Measurements from ENCODE around the gene STIMATE. TPM values are rescaled to one million over a fixed set of nuclear protein-coding genes. Genes with fewer than 3 reads are reported as not detected.
A peak's percentile ranks its signal among the peaks of the same experiment; 100 is the strongest.

The STIMATE gene
- total and polyA plus RNA-seq, 7 donors = 2.5 to 19.5 (median 11.5) TPM

DNA sequence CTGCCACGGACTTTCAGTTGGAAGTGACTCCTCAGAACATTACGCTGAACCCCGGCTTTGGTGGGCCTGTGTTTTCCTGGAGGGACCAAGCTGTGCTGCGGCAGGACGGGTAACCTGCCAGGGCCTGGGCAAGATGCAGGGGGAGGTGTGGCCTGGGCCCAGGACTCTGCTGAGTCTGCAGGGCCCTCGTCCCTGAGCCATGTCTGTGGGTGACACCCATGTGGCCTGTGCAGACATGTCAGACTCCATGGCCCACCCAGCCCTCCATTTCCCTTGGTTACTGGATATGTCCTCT lies 107.7 kb downstream of the STIMATE start:
- Histone ChIP-seq H3K27me3 (no peaks in the 10 kb centered on the region), H3K36me3 (no peaks in the 10 kb centered on the region), H3K4me1 (no peaks in the 10 kb centered on the region), H3K9me3 (no peaks in the 10 kb centered on the region), H3K27ac (no peak overlapping the region), H3K4me3 (no peak overlapping the region)
- whole genome bisulfite sequencing, 2 donors = 91 to 92% methylated on average over 6 of the region's 6 CpGs
- TF ChIP-seq POLR2AphosphoS5 (IDR thresholded peaks at IDR 0.05) (no peak), EP300 (IDR thresholded peaks at IDR 0.05) (no peak)
- no peak for DNase-seq
- intact Hi-C loops (cut with DNase I) = no loop called here

DNA sequence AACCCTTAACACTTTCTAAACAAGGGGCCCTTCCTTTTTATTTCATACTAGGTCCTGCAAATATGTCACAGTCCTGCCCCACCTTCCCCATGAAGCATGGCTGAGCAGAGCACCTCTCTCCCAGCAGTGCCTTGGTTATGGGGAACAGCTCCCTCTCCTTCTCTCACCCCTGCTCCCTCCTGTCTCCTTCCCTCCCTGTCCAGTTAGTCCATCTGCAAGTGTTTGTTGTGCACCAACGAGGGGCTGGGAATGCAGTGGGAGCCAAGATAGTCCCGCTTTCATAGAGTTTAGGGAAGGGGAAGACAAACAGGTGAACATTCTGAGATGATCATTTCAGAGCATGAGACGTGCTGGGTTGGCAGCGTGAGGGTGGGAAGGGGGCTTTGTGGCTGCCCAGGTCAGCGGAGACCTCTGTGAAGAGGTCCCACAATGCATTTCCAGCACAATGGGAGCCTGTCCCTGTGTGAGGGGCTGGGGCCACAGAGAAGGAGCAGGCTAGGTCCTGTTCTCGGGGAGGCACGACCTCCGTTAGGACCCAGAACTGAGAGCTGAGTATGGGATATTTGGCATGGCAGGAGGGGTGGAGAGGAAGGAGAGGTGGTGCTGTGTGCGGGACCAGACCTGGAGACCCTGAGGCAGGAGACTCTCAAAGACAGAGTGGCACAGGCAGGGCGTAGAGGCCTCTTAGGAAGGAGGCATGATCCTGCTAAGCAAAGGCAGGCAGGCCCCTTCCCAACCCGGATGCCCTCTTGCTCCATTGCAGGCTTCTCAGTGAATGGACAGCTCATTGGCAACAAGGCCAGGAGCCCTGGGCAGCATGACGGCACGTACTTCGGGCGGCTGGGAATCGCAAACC lies 108.2 kb downstream of the STIMATE start:
- Histone ChIP-seq H3K36me3 (no peaks in the 10 kb centered on the region), H3K9me3 (no peaks in the 10 kb centered on the region), H3K27ac (no peak overlapping the region), H3K27me3 (no peaks in the 10 kb centered on the region), H3K4me3 (no peak overlapping the region), H3K4me1 (no peaks in the 10 kb centered on the region)
- WGBS, 2 donors = 84 to 89% methylated on average over 16 of the region's 16 CpGs
- intact Hi-C loops (cut with DNase I) = no loop called here
- TF ChIP-seq, protein P1, sequence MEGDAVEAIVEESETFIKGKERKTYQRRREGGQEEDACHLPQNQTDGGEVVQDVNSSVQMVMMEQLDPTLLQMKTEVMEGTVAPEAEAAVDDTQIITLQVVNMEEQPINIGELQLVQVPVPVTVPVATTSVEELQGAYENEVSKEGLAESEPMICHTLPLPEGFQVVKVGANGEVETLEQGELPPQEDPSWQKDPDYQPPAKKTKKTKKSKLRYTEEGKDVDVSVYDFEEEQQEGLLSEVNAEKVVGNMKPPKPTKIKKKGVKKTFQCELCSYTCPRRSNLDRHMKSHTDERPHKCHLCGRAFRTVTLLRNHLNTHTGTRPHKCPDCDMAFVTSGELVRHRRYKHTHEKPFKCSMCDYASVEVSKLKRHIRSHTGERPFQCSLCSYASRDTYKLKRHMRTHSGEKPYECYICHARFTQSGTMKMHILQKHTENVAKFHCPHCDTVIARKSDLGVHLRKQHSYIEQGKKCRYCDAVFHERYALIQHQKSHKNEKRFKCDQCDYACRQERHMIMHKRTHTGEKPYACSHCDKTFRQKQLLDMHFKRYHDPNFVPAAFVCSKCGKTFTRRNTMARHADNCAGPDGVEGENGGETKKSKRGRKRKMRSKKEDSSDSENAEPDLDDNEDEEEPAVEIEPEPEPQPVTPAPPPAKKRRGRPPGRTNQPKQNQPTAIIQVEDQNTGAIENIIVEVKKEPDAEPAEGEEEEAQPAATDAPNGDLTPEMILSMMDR (IDR thresholded peaks at IDR 0.05) = no peak
- TF ChIP-seq EP300 (IDR thresholded peaks at IDR 0.05) = no peak
- TF ChIP-seq POLR2A (IDR thresholded peaks at IDR 0.05) = no peak
- no peak for DNase-seq

DNA sequence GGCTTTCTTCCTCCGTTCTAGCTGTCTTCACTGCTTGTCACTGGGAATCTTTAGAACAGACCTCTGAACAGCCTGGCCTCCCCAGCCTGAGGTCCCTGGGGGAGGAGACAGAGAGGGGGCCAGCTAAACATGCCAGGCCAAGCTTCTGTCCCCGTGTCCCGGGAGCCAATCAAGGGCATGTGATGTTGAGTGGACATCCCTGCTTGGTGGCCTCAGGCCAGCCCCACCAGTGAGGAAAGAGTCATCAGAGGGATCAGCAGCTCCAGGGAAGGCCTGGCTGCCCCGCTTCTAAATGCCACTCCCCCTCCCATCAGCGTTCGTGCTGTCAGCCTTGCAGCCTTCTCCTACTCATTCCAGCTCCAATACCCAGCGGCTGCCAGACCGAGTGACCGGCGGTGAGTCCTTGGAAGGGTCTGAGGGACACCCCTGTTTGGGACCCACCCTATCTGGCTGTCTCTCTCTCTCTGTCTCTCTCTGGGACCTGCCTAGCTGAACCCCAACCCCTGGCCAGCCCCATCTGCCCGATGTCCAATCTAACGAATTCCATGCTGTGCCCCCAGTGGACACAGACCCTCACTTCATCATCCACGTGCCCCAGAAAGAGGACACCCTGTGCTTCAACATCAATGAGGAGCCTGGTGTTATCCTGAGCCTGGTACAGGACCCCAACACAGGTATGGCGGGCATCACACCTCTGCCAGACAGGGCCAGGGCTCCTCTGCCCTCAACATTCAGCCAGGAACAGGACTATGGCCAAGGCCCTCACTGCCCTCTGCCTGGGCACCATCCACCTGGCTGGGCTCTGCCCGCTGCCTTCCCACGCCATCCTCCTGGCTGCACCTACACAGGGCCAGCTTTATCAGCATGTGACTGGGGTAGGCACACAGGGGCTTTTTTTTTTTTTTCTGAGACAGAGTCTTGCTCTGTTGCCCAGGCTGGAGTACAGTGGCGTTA lies 109.4 kb downstream of the STIMATE start:
- intact Hi-C loops (cut with DNase I) = no loop called here
- Histone ChIP-seq H3K36me3 (no peaks in the 10 kb centered on the region), H3K4me3 (no peak overlapping the region), H3K4me1 (no peaks in the 10 kb centered on the region), H3K27ac (no peak overlapping the region), H3K9me3 (no peaks in the 10 kb centered on the region), H3K27me3 (no peaks in the 10 kb centered on the region)
- DNase-seq = peak; percentile 62
- WGBS, 2 donors = 77 to 81% methylated on average over 17 of the region's 17 CpGs
- TF ChIP-seq EP300 (IDR thresholded peaks at IDR 0.05) (no peak), POLR2AphosphoS5 (IDR thresholded peaks at IDR 0.05) (no peak)

DNA sequence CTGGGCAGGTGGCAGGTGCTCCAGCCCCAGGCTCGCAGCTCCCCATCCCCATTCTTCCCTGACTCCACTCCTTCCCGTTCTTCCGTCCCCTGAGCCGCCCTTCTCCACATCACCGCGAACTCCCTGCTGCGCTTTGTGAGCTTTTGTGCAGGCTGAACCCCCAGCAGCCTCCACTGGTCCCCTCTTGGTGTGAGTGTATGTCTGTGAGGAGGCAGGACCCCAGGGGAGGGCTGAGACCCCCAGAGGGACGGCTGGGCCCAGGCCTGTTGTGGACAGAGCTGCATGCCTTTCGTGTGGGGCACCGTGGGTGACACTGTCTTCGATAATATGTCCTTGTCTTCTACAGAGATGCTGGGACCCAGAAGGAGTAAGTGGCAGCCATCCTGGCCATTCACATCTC lies 110.1 kb downstream of the STIMATE start:
- no peak overlapping the region for H3K4me3 ChIP-seq
- 83 to 87% methylated on average over 11 of the region's 11 CpGs for WGBS, 2 donors
- no peaks in the 10 kb centered on the region for H3K9me3 ChIP-seq
- H3K4me1 ChIP-seq = no peaks in the 10 kb centered on the region
- intact Hi-C loops (cut with DNase I) = no loop called here
- DNase-seq = peak; percentile 56
- TF ChIP-seq EP300 (IDR thresholded peaks at IDR 0.05) = no peak
- no peak for TF ChIP-seq POLR2AphosphoS5 (IDR thresholded peaks at IDR 0.05)
- H3K36me3 ChIP-seq = no peaks in the 10 kb centered on the region
- H3K27me3 ChIP-seq = no peaks in the 10 kb centered on the region
- H3K27ac ChIP-seq = no peak overlapping the region

Small RNA genes within 50 kb of the gene (small RNA-seq; reads per million reads assigned to genes)
- gene MIR8064 = 0 reads per million in 3 donors
- 0 reads per million in 3 donors for gene MUSTN1

Other genes starting within 250 kb of the STIMATE start
- 10 to 100 TPM; 82.8 to 94.2 (median 90.1) TPM for gene PBRM1, start 211.6 kb downstream of the STIMATE start, total RNA-seq
- 10 to 100 TPM in 1 of 3 donors, 1 to 10 TPM in 2; 8.4 to 19.8 (median 9.9) TPM for gene PBRM1, start 211.6 kb downstream of the STIMATE start, polyA plus RNA-seq
- 10 to 100 TPM; 22.4 to 42.5 (median 36.2) TPM for gene GNL3, start 211.5 kb downstream of the STIMATE start, total RNA-seq
- 10 to 100 TPM; 34.2 to 76.6 (median 39.8) TPM for gene GNL3, start 211.5 kb downstream of the STIMATE start, polyA plus RNA-seq
- gene GLT8D1, start 191.8 kb downstream of the STIMATE start, total RNA-seq = 10 to 100 TPM; 31.5 to 47.4 (median 35.7) TPM
- 10 to 100 TPM in 2 of 3 donors, 1 to 10 TPM in 1; 9.2 to 29.4 (median 11.4) TPM for gene GLT8D1, start 191.8 kb downstream of the STIMATE start, polyA plus RNA-seq
- gene SPCS1, start 191.4 kb downstream of the STIMATE start, total RNA-seq = 100 to 1,000 TPM in 3 of 4 donors, 10 to 100 TPM in 1; 62.0 to 140 (median 109) TPM
- gene SPCS1, start 191.4 kb downstream of the STIMATE start, polyA plus RNA-seq = 100 to 1,000 TPM in 2 of 3 donors, 10 to 100 TPM in 1; 96.1 to 191 (median 113) TPM
- 10 to 100 TPM; 17.1 to 19.4 (median 19.0) TPM for gene NEK4, start 126.6 kb downstream of the STIMATE start, total RNA-seq
- gene NEK4, start 126.6 kb downstream of the STIMATE start, polyA plus RNA-seq = 10 to 100 TPM in 2 of 3 donors, 1 to 10 TPM in 1; 7.4 to 11.4 (median 10.7) TPM
- not detected for gene ITIH1, start 119.9 kb downstream of the STIMATE start, total RNA-seq
- under 1 TPM in 1 of 3 donors, not detected in 2; 0.85 TPM for gene ITIH1, start 119.9 kb downstream of the STIMATE start, polyA plus RNA-seq
- 1 to 10 TPM in 1 of 4 donors, under 1 TPM in 2, not detected in 1; 0.14 to 2.3 (median 0.36) TPM for gene ITIH3, start 102.8 kb downstream of the STIMATE start, total RNA-seq
- gene ITIH3, start 102.8 kb downstream of the STIMATE start, polyA plus RNA-seq = under 1 TPM in 1 of 3 donors, not detected in 2; 0.95 TPM
- 10 to 100 TPM in 1 of 4 donors, 1 to 10 TPM in 3; 2.5 to 12.2 (median 6.7) TPM for gene ITIH4, start 66.9 kb downstream of the STIMATE start, total RNA-seq
- gene ITIH4, start 66.9 kb downstream of the STIMATE start, polyA plus RNA-seq = 1 to 10 TPM in 1 of 3 donors, not detected in 2; 5.4 TPM
- gene MUSTN1, start 62.5 kb downstream of the STIMATE start, total RNA-seq = 10 to 100 TPM in 1 of 4 donors, 1 to 10 TPM in 3; 4.2 to 12.7 (median 6.9) TPM
- 10 to 100 TPM in 1 of 3 donors, 1 to 10 TPM in 1, not detected in 1; 7.2 to 11.1 TPM for gene MUSTN1, start 62.5 kb downstream of the STIMATE start, polyA plus RNA-seq
- gene SFMBT1, start 148.5 kb upstream of the STIMATE start, total RNA-seq = 10 to 100 TPM; 10.2 to 16.1 (median 14.9) TPM
- gene SFMBT1, start 148.5 kb upstream of the STIMATE start, polyA plus RNA-seq = 1 to 10 TPM; 4.8 to 7.3 (median 6.9) TPM
- 1 to 10 TPM; 4.3 to 8.1 (median 6.9) TPM for gene RFT1, start 232.9 kb upstream of the STIMATE start, total RNA-seq
- gene RFT1, start 232.9 kb upstream of the STIMATE start, polyA plus RNA-seq = 10 to 100 TPM in 1 of 3 donors, 1 to 10 TPM in 2; 3.0 to 13.2 (median 3.0) TPM